Sigmoid colon (tissue), 7 donors: Measurements from ENCODE around the gene RAD9A. TPM values are rescaled to one million over a fixed set of nuclear protein-coding genes. Genes with fewer than 3 reads are reported as not detected.

Experiments
- DNase-seq: peaks from one replicate; pipeline ENCODE4 v3.0.0-alpha.2; 2019
- H3K27ac ChIP-seq, 4 donors: fragments of 200-600 bp; sonication (generic); one replicate each; pipeline ENCODE4 v1.5.1; 2016 to 2019; ENCODE audit warnings: mild to moderate bottlenecking in 1 of 4
- H3K27me3 ChIP-seq, 3 donors: fragments of 200-600 bp; sonication (generic); one replicate each; pipeline ENCODE4 v1.5.1; 2019; ENCODE audit warnings: mild to moderate bottlenecking in 1 of 3
- H3K36me3 ChIP-seq, 4 donors: fragments of 200-600 bp; sonication (generic); one replicate each; pipeline ENCODE4 v1.5.1; 2016 to 2019
- H3K4me1 ChIP-seq, 4 donors: fragments of 200-600 bp; sonication (generic); one replicate each; pipeline ENCODE4 v1.5.1; 2017 to 2019
- H3K4me3 ChIP-seq, 4 donors: fragments of 200-600 bp; sonication (generic); one replicate each; pipeline ENCODE4 v1.5.1; 2017 to 2019; ENCODE audit warnings: mild to moderate bottlenecking in 2 of 4, moderate library complexity in 1 of 4
- H3K9me3 ChIP-seq, 4 donors: fragments of 200-600 bp in 3 of 4; sonication (generic) in 3 of 4; one replicate each; pipeline versions ENCODE4 v1.5.1 to v1.6.1; 2013 to 2019
- CTCF ChIP-seq, 4 experiments: fragments of 450-650 bp in 3 of 4; fragments of 200-600 bp in 1 of 4; IDR thresholded peaks; one replicate each; pipeline ENCODE4 v1.5.1; 2016 to 2019; ENCODE audit warnings: antibody characterized with exemption in 4 of 4, mild to moderate bottlenecking in 3 of 4, moderate library complexity in 2 of 4
- EP300 ChIP-seq, 4 donors: sonication (generic); formaldehyde crosslinking; IDR thresholded peaks; one replicate each; pipeline ENCODE4 v1.6.1; 2017; ENCODE audit warnings: antibody characterized with exemption in 4 of 4
- POLR2A ChIP-seq, 2 donors: fragments of 450-650 bp; IDR thresholded peaks; one replicate each; pipeline ENCODE4 v1.6.1; 2016; ENCODE audit warnings: antibody characterized with exemption in 2 of 2, mild to moderate bottlenecking in 2 of 2, moderate library complexity in 2 of 2
- POLR2AphosphoS5 ChIP-seq, 4 donors: sonication (generic); formaldehyde crosslinking; IDR thresholded peaks; one replicate each; pipeline ENCODE4 v1.6.1; 2017; ENCODE audit warnings: antibody characterized with exemption in 4 of 4
- WGBS, 2 donors: extraction: QIAGEN DNeasy Blood & Tissue Kit; methylation state at CpG; one replicate each; pipeline ENCODE4 v1.1.7; 2013; 5-methylcytosine and 5-hydroxymethylcytosine counted together
- intact Hi-C: fragments of 100-400 bp; cut with DNase I; formaldehyde crosslinking; loops from one replicate; pipeline ENCODE4 v1.15.1; 2023
- polyA plus RNA-seq, 3 donors: library from polyadenylated mRNA; stranded (reverse); fragments of 200-250 nt; gene quantifications; one replicate each; pipeline ENCODE4 v1.2.3, GENCODE V29; 2013
- total RNA-seq, 4 donors: library from RNA; depleted of rRNA; stranded (reverse); fragments of >200 nt; gene quantifications; one replicate each; pipeline ENCODE4 v1.1.0, GENCODE V29; 2016
- donor health status: healthy with polysubstance abuse.
- donor health status: Bipolar disorder and iron deficiency.
- donor health status: healthy.

RAD9A gene
- total and polyA plus RNA-seq, 7 donors, result 6.5 to 33.9 (median 15.8) TPM

DNA sequence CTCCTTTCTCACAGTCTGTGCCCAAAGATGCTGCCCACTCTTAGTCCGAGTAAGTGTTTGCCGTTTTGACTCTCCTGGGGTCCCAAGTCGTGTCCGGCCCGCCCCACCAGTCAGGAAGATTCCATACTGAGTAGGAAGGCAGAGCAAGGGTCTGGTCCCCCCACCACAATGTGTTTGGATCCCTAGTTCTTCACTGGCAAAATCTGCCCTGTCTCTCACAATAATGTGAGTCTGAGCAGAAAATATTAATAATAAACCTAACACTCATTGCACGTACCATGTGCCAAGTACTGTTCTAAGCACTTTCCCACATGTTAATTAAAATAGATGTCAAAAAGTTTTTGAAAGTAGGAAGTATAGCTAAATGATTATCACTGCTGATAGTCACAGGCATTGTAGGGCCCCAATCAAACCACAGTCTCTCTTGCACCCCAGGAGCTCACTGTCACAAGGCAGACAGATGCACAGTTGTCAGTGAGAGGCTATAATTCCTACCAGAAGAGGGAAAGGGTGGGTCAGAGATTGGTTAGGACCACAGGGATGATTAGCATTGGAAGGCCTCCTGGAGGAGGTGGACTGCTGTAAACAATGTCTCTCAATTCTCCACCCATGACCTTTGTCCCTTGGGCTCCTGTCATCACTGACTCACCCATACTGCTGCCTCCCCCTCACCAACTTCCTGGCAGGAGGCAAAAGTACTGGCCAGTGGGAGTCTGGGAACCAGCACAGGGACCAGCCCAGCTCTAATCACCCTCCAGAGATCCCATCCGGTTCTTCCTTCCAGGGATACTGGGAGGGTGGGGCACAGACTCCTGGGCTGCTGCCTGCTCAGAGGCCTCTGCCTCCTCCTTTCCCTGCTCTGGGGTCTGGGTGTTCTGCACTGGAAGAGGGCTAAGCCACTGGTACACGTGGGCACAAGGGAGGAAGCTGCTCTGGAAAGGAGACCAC lies 37.4 kb upstream of the RAD9A start:
- H3K27me3 ChIP-seq, result no peaks in the 10 kb centered on the region
- WGBS, 2 donors, result 8 to 25% methylated on average over 8 of the region's 8 CpGs
- TF ChIP-seq POLR2A (IDR thresholded peaks at IDR 0.05) (peak in 1 of 2 donors; percentile 16), CTCF (IDR thresholded peaks at IDR 0.05) (no peak), EP300 (IDR thresholded peaks at IDR 0.05) (no peak), POLR2AphosphoS5 (IDR thresholded peaks at IDR 0.05) (peak in 3 of 4 donors; percentile 23 to 69 (median 38))
- no peaks in the 10 kb centered on the region for H3K36me3 ChIP-seq
- H3K4me3 ChIP-seq, result peak overlapping the region; percentile 71 to 85 (median 76)
- H3K9me3 ChIP-seq, result no peaks in the 10 kb centered on the region
- peaks cover 3 to 75% (median 74%) of the 10 kb centered on the region in 4 donors for H3K4me1 ChIP-seq
- H3K27ac ChIP-seq, result peak overlapping the region; percentile 95 to 100 (median 98)
- peak; percentile 81 for DNase-seq
- intact Hi-C loops, result no loop called here

GRCh38 chr11:67355023-67355793 lies 36.6 kb upstream of the RAD9A start:
- Histone ChIP-seq H3K36me3 (no peaks in the 10 kb centered on the region), H3K9me3 (no peaks in the 10 kb centered on the region), H3K27ac (peak overlapping the region; percentile 95 to 100 (median 98)), H3K27me3 (no peaks in the 10 kb centered on the region), H3K4me3 (no peak overlapping the region), H3K4me1 (peaks cover 3 to 75% (median 74%) of the 10 kb centered on the region in 4 donors)
- DNase-seq, result peak; percentile 72
- intact Hi-C loops, result no loop called here
- no peak for TF ChIP-seq EP300 (IDR thresholded peaks at IDR 0.05)
- TF ChIP-seq POLR2AphosphoS5 (IDR thresholded peaks at IDR 0.05), result no peak
- 24 to 67% methylated on average over 11 of the region's 11 CpGs for WGBS, 2 donors

- no peaks in the 10 kb centered on the region for H3K9me3 ChIP-seq
- no peak for DNase-seq
- no peak overlapping the region for H3K4me3 ChIP-seq
- intact Hi-C loops, result no loop called here
- no peak for TF ChIP-seq POLR2A (IDR thresholded peaks at IDR 0.05)
- H3K27ac ChIP-seq, result peak overlapping the region; percentile 95 to 100 (median 98)
- peaks cover 3 to 74% (median 70%) of the 10 kb centered on the region in 4 donors for H3K4me1 ChIP-seq
- WGBS, 2 donors, result 42 to 81% methylated on average over 4 of the region's 4 CpGs
- no peaks in the 10 kb centered on the region for H3K27me3 ChIP-seq
- no peaks in the 10 kb centered on the region for H3K36me3 ChIP-seq
Observed at GRCh38 chr11:67355794-67356386, 35.9 kb upstream of the RAD9A start.

DNA sequence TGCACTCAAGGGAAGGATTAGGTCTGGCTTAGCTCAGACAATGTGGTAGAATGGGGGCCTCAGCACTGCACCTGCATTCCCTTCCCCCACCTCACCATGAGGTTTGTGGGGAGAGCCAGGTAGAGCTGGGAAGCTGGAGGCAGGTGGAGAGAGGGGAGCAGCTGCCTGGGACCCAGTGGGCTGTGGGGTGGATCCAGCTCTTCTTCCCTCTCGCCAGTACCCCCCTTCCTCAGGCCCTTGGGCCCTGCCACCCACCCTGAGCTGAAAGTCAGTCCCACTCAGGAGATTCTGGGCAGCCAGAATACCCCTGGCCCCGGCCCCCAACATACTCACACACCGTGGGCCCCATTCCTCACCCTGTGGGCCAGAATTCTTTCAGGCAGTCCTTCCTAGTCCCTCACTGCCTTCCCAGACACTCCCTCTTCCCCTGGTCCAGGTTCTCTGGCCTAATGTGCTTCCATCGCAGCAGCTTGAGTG lies 35.4 kb upstream of the RAD9A start:
- Histone ChIP-seq H3K4me1 (peaks cover under 1 to 68% (median 65%) of the 10 kb centered on the region in 4 donors), H3K27ac (peak overlapping the region; percentile 95 to 100 (median 98)), H3K36me3 (no peaks in the 10 kb centered on the region), H3K27me3 (no peaks in the 10 kb centered on the region), H3K9me3 (no peaks in the 10 kb centered on the region), H3K4me3 (no peak overlapping the region)
- no peak for TF ChIP-seq POLR2A (IDR thresholded peaks at IDR 0.05)
- TF ChIP-seq CTCF (IDR thresholded peaks at IDR 0.05), result no peak
- no peak for TF ChIP-seq EP300 (IDR thresholded peaks at IDR 0.05)
- TF ChIP-seq POLR2AphosphoS5 (IDR thresholded peaks at IDR 0.05), result no peak
- no peak for DNase-seq
- 31 to 44% methylated on average over 4 of the region's 4 CpGs for WGBS, 2 donors
- intact Hi-C loops, result no loop called here

DNA sequence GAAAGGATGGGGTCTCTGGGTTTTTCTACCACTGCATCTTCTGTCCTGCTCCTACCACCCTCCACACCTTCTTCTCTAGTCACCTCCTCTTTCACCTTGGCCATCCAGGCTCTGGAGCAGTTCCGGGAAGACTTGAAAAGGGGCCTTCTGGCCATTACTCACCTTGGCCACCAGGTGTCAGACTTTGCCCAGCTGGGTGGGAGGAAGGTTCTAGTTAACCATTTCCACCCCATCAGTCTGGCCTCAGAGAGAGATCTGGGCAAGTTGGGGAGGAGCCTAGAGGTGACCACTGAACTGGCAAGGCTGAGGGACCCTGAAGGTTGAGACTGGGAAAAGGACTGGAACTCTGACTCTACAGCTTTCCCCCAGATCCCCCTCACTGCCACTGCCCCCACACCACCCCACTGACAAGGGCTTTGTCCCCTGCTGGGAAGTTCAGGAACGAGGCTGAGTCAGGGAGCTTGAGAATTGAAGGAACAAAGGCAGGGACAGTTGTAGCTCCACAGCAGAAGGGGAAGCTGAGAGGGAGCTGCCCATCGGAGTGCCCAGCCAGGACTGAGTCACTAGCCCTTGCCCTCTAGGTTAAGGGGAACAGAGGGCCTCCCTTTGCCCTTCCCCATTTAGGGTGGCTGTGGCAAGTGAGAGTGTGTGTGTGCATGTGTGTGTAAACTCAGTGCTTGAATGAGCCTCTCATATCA lies 34.8 kb upstream of the RAD9A start:
- intact Hi-C loops, result loop anchor here (1.0 kb wide), 1 partner anchor 25 kb away; no protein-coding TSS in a partner anchor
- Histone ChIP-seq H3K4me3 (no peak overlapping the region), H3K9me3 (no peaks in the 10 kb centered on the region), H3K4me1 (peaks cover 0 to 62% (median 59%) of the 10 kb centered on the region in 4 donors), H3K27me3 (no peaks in the 10 kb centered on the region), H3K27ac (peak overlapping the region; percentile 95 to 100 (median 98)), H3K36me3 (no peaks in the 10 kb centered on the region)
- peak; percentile 84 for DNase-seq
- 20 to 25% methylated on average over 3 of the region's 3 CpGs for WGBS, 2 donors
- TF ChIP-seq POLR2A (IDR thresholded peaks at IDR 0.05) (no peak), CTCF (IDR thresholded peaks at IDR 0.05) (peak; percentile 91 to 99 (median 94)), POLR2AphosphoS5 (IDR thresholded peaks at IDR 0.05) (peak in 1 of 4 donors; percentile 47), EP300 (IDR thresholded peaks at IDR 0.05) (no peak)
